Right cardiac atrium (tissue), 5 donors: ENCODE data around the gene ATF4. TPM values are rescaled to one million over a fixed set of nuclear protein-coding genes. Genes with fewer than 3 reads are reported as not detected.

Source experiments
- ATAC-seq, 2 donors: fragments of 200-7000 bp; cut with Tn5 transposase; one replicate each; pipeline versions ENCODE4 v1.8.0 to v1.9.1; 2020; ENCODE audit warnings: moderate library complexity in 2 of 2, mild to moderate bottlenecking in 1 of 2
- DNase-seq, 3 donors: peaks; one replicate each; pipeline ENCODE4 v3.0.0-alpha.2; 2020
- H3K27ac ChIP-seq: one replicate; pipeline ENCODE4 v1.5.1; 2013; ENCODE audit warnings: mild to moderate bottlenecking, low read length, control low read depth, moderate library complexity
- H3K27me3 ChIP-seq: one replicate; pipeline ENCODE4 v1.6.1; 2013; ENCODE audit not compliant: control insufficient read depth, insufficient read depth
- H3K4me1 ChIP-seq: one replicate; pipeline ENCODE4 v1.6.1; 2013; ENCODE audit warnings: low read length; ENCODE audit not compliant: control insufficient read depth, insufficient read depth
- H3K4me3 ChIP-seq: one replicate; pipeline ENCODE4 v1.5.1; 2013; ENCODE audit warnings: low read length, control low read depth
- H3K9me3 ChIP-seq: one replicate; pipeline ENCODE4 v1.6.1; 2013; ENCODE audit warnings: low read length; ENCODE audit not compliant: control insufficient read depth
- WGBS: extraction: QIAGEN DNeasy Blood & Tissue Kit; methylation state at CpG from one replicate; pipeline ENCODE4 v1.1.7; 2013; 5-methylcytosine and 5-hydroxymethylcytosine counted together
- intact Hi-C, 4 donors: fragments of 100-400 bp; cut with DNase I; formaldehyde crosslinking; loops; one replicate each; pipeline versions ENCODE4 v1.11.0 to v1.14.0; 2022 to 2023
- polyA plus RNA-seq: library from polyadenylated mRNA; stranded (reverse); fragments of 200-250 nt; gene quantifications from one replicate; pipeline ENCODE4 v1.2.3, GENCODE V29; 2013
- total RNA-seq, 4 donors: library from RNA; stranded (reverse); fragmentation: NEBNext Ultra II Directional; extraction: Animal tissue kit (Norgen Biotek cat#: 25700); gene quantifications; one replicate each; pipeline ENCODE4 v1.2.1, GENCODE V29; 2021
- donor health status: healthy with polysubstance abuse.
- donor health status: DM: no; HTN: yes; CAD: no.
- donor health status: DM: no; HTN: no; CAD: no.
- donor health status: DM: no; HTN: yes; CAD: no; lungs with severe emphysema.
- donor health status: DM: yes; HTN: yes; CAD: no.

The ATF4 gene
- total and polyA plus RNA-seq, 5 donors: 156 to 254 (median 193) TPM

- H3K27me3 ChIP-seq: no peaks in the 10 kb centered on the region
- ATAC-seq: no peak
- intact Hi-C loops: loop anchor here in 1 of 4 donors (5.0 kb wide), 1 partner anchor 468 kb away; no protein-coding TSS in a partner anchor
Measured at GRCh38 chr22:39559456-39560105, 39.2 kb downstream of the ATF4 start.

GRCh38 chr22:39560127-39560526, 39.8 kb downstream of the ATF4 start:
- intact Hi-C loops: no loop called here
- Histone ChIP-seq H3K9me3 (no peaks in the 10 kb centered on the region), H3K27me3 (no peaks in the 10 kb centered on the region), H3K27ac (no peak overlapping the region), H3K4me1 (no peaks in the 10 kb centered on the region), H3K4me3 (no peak overlapping the region)
- ATAC-seq (no peak), DNase-seq (no peak)
- WGBS: 45% methylated on average over 6 of the region's 6 CpGs

More at GRCh38 chr22:39559456-39560105, 39.2 kb downstream of the ATF4 start:
- DNase-seq: no peak
- Histone ChIP-seq H3K9me3 (no peaks in the 10 kb centered on the region), H3K27ac (no peak overlapping the region), H3K4me3 (no peak overlapping the region), H3K4me1 (no peaks in the 10 kb centered on the region)
- WGBS: 38% methylated on average over 11 of the region's 11 CpGs

GRCh38 chr22:39562839-39563489, 42.6 kb downstream of the ATF4 start:
- Histone ChIP-seq H3K9me3 (no peaks in the 10 kb centered on the region), H3K27me3 (no peaks in the 10 kb centered on the region), H3K4me3 (no peak overlapping the region), H3K27ac (no peak overlapping the region), H3K4me1 (no peaks in the 10 kb centered on the region)
- WGBS: 62% methylated on average over 9 of the region's 9 CpGs
- DNase-seq (no peak), ATAC-seq (no peak)
- intact Hi-C loops: no loop called here

GRCh38 chr22:39563571-39564428, 43.4 kb downstream of the ATF4 start:
- Histone ChIP-seq H3K9me3 (no peaks in the 10 kb centered on the region), H3K27me3 (no peaks in the 10 kb centered on the region), H3K27ac (no peak overlapping the region), H3K4me1 (no peaks in the 10 kb centered on the region), H3K4me3 (no peak overlapping the region)
- no peak for ATAC-seq
- no peak for DNase-seq
- WGBS: 80% methylated on average over 7 of the region's 7 CpGs
- intact Hi-C loops: no loop called here

- DNase-seq (no peak), ATAC-seq (no peak)
- Histone ChIP-seq H3K9me3 (no peaks in the 10 kb centered on the region), H3K4me1 (no peaks in the 10 kb centered on the region), H3K27me3 (no peaks in the 10 kb centered on the region), H3K4me3 (no peak overlapping the region), H3K27ac (no peak overlapping the region)
- intact Hi-C loops: no loop called here
- 97% methylated on average over 5 of the region's 5 CpGs for WGBS
Measured at GRCh38 chr22:39565414-39565944, 45.1 kb downstream of the ATF4 start.

- intact Hi-C loops: no loop called here
Measured at GRCh38 chr22:39567135-39567946, 47.0 kb downstream of the ATF4 start.

GRCh38 chr22:39568278-39568981, 48.1 kb downstream of the ATF4 start:
- intact Hi-C loops: no loop called here

More at GRCh38 chr22:39567135-39567946, 47.0 kb downstream of the ATF4 start:
- Histone ChIP-seq H3K4me3 (no peak overlapping the region), H3K4me1 (no peaks in the 10 kb centered on the region), H3K9me3 (no peaks in the 10 kb centered on the region), H3K27ac (no peak overlapping the region), H3K27me3 (no peaks in the 10 kb centered on the region)
- DNase-seq (no peak), ATAC-seq (peak in 1 of 2 donors; percentile 26)
- 55% methylated on average over 14 of the region's 14 CpGs for WGBS

GRCh38 chr22:39569066-39569465, 48.7 kb downstream of the ATF4 start:
- H3K27me3 ChIP-seq: no peaks in the 10 kb centered on the region
- H3K27ac ChIP-seq: no peak overlapping the region
- no peak overlapping the region for H3K4me3 ChIP-seq
- DNase-seq (no peak), ATAC-seq (no peak)
- intact Hi-C loops: no loop called here
- no peaks in the 10 kb centered on the region for H3K4me1 ChIP-seq
- H3K9me3 ChIP-seq: no peaks in the 10 kb centered on the region
- WGBS: 93% methylated on average over 7 of the region's 7 CpGs

More at GRCh38 chr22:39568278-39568981, 48.1 kb downstream of the ATF4 start:
- H3K27me3 ChIP-seq: no peaks in the 10 kb centered on the region
- H3K27ac ChIP-seq: no peak overlapping the region
- no peak overlapping the region for H3K4me3 ChIP-seq
- DNase-seq: no peak
- ATAC-seq: no peak
- H3K4me1 ChIP-seq: no peaks in the 10 kb centered on the region
- 76% methylated on average over 19 of the region's 19 CpGs for WGBS
- H3K9me3 ChIP-seq: no peaks in the 10 kb centered on the region

- 68% methylated on average over 3 of the region's 3 CpGs for WGBS
- no peak overlapping the region for H3K27ac ChIP-seq
- intact Hi-C loops: no loop called here
- no peaks in the 10 kb centered on the region for H3K27me3 ChIP-seq
- H3K9me3 ChIP-seq: no peaks in the 10 kb centered on the region
- H3K4me3 ChIP-seq: no peak overlapping the region
- DNase-seq: no peak
- no peak for ATAC-seq
- H3K4me1 ChIP-seq: no peaks in the 10 kb centered on the region
Measured at GRCh38 chr22:39570226-39570625, 49.9 kb downstream of the ATF4 start.

- Histone ChIP-seq H3K9me3 (no peaks in the 10 kb centered on the region), H3K27ac (no peak within 1 kb of the TSS), H3K4me3 (no peak within 1 kb of the TSS), H3K4me1 (no peaks in the 10 kb centered on the region), H3K27me3 (no peaks in the 10 kb centered on the region)
- DNase-seq (no peak), ATAC-seq (no peak)
- 77% methylated on average over 14 of the region's 14 CpGs for WGBS
- intact Hi-C loops: no loop called here
Measured at GRCh38 chr22:39570665-39571064, 50.3 kb downstream of the ATF4 start, which contains the start of gene CACNA1I. CACNA1I (plus strand) TSS chr22:39570753; CDS start chr22:39570753, 0 bp downstream.
